ENCODE data around the gene BAZ1B. TPM values are rescaled to one million over a fixed set of nuclear protein-coding genes. Genes with fewer than 3 reads are reported as not detected.

Gene BAZ1B
- total and polyA plus RNA-seq, 9 of the 15 experiments (the other 6 are each of a cell fraction or from before 2014, with no cell fraction given), result 15.0 to 134 (median 79.5) TPM

GRCh38 chr7:73557397-73558257, 35.5 kb upstream of the BAZ1B start, which contains the start of gene BCL7B (continued):
- TF ChIP-seq PATZ1 (CRISPR knock-in tag; IDR thresholded peaks at IDR 0.05; ENCODE audit: borderline replicate concordance) (no peak), BRD9 (IDR thresholded peaks at IDR 0.05; ENCODE audit: low read depth, partially characterized antibody) (no peak), SFPQ (IDR thresholded peaks at IDR 0.05; ENCODE audit: low read depth, low read length) (no peak), U2AF2 (optimal IDR thresholded peaks at IDR 0.05; ENCODE audit: low read depth, low read length) (no peak), KLF13 (tag; IDR thresholded peaks at IDR 0.05; ENCODE audit: borderline replicate concordance, low read depth) (no peak), SAFB (IDR thresholded peaks at IDR 0.05; ENCODE audit: borderline replicate concordance, low read depth, low read length) (no peak), ZFP1 (CRISPR knock-in tag; IDR thresholded peaks at IDR 0.05) (no peak), ETS1 (conservative IDR thresholded peaks at IDR 0.05; ENCODE audit: control insufficient read depth, low read depth, low read length) (0 out of 2 replicates have a peak, but pooled peaks have one; percentile 13), BRD4 (IDR thresholded peaks at IDR 0.05) (peak; percentile 87), HDAC2 (IDR thresholded peaks at IDR 0.05) (peak; percentile 83), HDAC1 (IDR thresholded peaks at IDR 0.05) (peak in 1 of 2 experiments; percentile 52; a peak in 2 of 4 replicates), NELFE (IDR thresholded peaks at IDR 0.05; ENCODE audit: insufficient read depth, insufficient read length) (no peak), SMAD4 (CRISPR knock-in tag; conservative IDR thresholded peaks at IDR 0.05) (peak; percentile 84)
- TF ChIP-seq, protein P1, sequence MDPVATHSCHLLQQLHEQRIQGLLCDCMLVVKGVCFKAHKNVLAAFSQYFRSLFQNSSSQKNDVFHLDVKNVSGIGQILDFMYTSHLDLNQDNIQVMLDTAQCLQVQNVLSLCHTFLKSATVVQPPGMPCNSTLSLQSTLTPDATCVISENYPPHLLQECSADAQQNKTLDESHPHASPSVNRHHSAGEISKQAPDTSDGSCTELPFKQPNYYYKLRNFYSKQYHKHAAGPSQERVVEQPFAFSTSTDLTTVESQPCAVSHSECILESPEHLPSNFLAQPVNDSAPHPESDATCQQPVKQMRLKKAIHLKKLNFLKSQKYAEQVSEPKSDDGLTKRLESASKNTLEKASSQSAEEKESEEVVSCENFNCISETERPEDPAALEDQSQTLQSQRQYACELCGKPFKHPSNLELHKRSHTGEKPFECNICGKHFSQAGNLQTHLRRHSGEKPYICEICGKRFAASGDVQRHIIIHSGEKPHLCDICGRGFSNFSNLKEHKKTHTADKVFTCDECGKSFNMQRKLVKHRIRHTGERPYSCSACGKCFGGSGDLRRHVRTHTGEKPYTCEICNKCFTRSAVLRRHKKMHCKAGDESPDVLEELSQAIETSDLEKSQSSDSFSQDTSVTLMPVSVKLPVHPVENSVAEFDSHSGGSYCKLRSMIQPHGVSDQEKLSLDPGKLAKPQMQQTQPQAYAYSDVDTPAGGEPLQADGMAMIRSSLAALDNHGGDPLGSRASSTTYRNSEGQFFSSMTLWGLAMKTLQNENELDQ (CRISPR knock-in tag; IDR thresholded peaks at IDR 0.05; ENCODE audit: borderline replicate concordance), result no peak
- TF ChIP-seq, protein P2, sequence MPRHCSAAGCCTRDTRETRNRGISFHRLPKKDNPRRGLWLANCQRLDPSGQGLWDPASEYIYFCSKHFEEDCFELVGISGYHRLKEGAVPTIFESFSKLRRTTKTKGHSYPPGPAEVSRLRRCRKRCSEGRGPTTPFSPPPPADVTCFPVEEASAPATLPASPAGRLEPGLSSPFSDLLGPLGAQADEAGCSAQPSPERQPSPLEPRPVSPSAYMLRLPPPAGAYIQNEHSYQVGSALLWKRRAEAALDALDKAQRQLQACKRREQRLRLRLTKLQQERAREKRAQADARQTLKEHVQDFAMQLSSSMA (CRISPR knock-in tag; IDR thresholded peaks at IDR 0.05), result no peak
- TF ChIP-seq, protein P3, sequence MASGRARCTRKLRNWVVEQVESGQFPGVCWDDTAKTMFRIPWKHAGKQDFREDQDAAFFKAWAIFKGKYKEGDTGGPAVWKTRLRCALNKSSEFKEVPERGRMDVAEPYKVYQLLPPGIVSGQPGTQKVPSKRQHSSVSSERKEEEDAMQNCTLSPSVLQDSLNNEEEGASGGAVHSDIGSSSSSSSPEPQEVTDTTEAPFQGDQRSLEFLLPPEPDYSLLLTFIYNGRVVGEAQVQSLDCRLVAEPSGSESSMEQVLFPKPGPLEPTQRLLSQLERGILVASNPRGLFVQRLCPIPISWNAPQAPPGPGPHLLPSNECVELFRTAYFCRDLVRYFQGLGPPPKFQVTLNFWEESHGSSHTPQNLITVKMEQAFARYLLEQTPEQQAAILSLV (tag; IDR thresholded peaks at IDR 0.05), result peak; percentile 58
